Measurements from ENCODE around the gene TMEM9.

DNA sequence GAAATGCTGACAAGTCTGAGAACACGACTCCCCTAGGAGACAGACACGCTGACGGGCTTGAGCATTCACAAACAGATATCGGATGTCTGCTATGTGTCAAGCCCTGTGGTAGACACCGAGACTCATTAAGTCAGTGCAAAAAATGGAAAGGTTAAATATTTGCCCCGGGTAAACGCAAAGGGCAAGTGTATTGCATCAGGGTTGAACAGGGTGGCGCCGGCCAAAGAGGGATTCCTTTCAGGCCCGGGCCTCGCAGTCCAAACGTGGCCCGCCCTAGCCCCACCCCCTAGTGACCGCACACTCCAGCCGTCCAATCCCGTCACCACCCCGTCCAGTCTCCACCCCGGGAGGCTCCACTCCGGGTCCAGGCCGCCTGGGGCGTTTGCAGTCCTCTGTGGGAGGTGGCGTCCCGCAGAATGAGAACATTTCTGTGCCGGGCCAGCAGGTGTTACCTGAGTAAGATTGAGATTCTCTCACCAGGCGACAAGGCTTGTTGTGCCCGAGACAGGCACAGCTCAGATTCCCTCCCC lies 16.3 kb upstream of the TMEM9 start:
- TF ChIP-seq, protein P1, sequence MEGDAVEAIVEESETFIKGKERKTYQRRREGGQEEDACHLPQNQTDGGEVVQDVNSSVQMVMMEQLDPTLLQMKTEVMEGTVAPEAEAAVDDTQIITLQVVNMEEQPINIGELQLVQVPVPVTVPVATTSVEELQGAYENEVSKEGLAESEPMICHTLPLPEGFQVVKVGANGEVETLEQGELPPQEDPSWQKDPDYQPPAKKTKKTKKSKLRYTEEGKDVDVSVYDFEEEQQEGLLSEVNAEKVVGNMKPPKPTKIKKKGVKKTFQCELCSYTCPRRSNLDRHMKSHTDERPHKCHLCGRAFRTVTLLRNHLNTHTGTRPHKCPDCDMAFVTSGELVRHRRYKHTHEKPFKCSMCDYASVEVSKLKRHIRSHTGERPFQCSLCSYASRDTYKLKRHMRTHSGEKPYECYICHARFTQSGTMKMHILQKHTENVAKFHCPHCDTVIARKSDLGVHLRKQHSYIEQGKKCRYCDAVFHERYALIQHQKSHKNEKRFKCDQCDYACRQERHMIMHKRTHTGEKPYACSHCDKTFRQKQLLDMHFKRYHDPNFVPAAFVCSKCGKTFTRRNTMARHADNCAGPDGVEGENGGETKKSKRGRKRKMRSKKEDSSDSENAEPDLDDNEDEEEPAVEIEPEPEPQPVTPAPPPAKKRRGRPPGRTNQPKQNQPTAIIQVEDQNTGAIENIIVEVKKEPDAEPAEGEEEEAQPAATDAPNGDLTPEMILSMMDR (IDR thresholded peaks at IDR 0.05; ENCODE audit: low read depth, low read length), result no peak
- no peak for TF ChIP-seq EZH2phosphoT487 (IDR thresholded peaks at IDR 0.05; ENCODE audit: low read depth)
